Measurements from ENCODE around the gene NHEJ1. TPM values are rescaled to one million over a fixed set of nuclear protein-coding genes. Genes with fewer than 3 reads are reported as not detected.
A peak's percentile ranks its signal among the peaks of the same experiment; 100 is the strongest.
"Not testable (repeated sequence)": the region's sequence is repeated elsewhere in the genome, so short reads cannot be mapped to it uniquely, and the experiment has no call there.

Gene NHEJ1, protein sequence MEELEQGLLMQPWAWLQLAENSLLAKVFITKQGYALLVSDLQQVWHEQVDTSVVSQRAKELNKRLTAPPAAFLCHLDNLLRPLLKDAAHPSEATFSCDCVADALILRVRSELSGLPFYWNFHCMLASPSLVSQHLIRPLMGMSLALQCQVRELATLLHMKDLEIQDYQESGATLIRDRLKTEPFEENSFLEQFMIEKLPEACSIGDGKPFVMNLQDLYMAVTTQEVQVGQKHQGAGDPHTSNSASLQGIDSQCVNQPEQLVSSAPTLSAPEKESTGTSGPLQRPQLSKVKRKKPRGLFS
- polyA plus RNA-seq: 10 to 100 TPM; 19.2 to 33.3 (median 21.9) TPM

DNA sequence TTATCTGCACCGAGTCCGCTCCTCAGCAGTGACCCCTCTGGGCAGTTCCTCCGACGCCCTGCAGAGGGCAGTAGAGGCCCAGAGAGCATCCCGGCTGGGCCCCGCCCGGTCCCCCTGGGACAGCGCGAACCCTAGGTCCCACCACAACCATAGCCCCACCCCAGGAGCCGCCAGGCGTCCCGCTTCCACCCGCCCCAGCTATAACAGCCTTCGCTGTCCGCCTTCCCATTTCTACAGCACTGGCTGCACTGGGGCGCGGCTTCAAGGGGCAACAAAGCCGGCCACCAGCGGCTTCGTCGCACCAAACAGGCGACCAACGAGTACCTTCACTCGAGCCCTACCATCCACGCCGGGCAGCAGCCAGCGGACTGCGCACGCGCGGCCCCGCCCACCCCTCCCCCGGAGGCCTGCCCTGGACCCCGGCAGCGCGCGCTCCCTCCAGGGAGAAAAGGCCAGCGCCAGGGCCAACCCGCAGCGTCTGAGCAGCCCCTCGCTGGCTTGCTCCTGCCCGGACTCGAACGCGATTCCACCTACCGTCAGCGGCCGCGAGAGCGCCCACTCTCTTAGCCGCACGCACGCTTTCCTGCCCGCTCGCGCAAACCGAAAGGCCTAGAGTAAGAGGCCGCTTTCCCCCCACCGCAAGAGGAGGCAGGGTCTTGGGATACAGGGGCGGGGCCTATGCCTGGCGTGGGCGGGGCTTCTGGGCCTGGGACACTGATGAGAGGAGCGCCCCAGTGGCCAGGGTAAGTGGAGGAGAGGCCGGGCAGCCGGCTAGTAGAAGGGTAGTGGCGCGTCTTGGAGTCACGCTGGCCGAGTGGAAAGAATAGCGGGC, at the start of gene NHEJ1:
TSS of gene NHEJ1 (minus strand) at position 630 of the 832 bp plus-strand sequence. CDS start 2,453 bp downstream, outside the sequence.
- peaks cover 6 to 7% (median 6%) of the 10 kb centered on the region in 3 donors for H3K27me3 Mint-ChIP-seq (ENCODE audit: low read depth in 3 of 3)
- peak; percentile 95 for DNase-seq
- H3K4me3 Mint-ChIP-seq: peak within 1 kb of the TSS; percentile 93 to 98 (median 97)
- peaks cover 8 to 17% (median 14%) of the 10 kb centered on the region in 3 donors for H3K36me3 Mint-ChIP-seq
- peaks cover 15 to 21% of the 10 kb centered on the region in 2 donors for H3K4me1 Mint-ChIP-seq
- H3K9me3 Mint-ChIP-seq: no peaks in the 10 kb centered on the region
- peak within 1 kb of the TSS; percentile 91 to 99 (median 98) for H3K27ac Mint-ChIP-seq

DNA sequence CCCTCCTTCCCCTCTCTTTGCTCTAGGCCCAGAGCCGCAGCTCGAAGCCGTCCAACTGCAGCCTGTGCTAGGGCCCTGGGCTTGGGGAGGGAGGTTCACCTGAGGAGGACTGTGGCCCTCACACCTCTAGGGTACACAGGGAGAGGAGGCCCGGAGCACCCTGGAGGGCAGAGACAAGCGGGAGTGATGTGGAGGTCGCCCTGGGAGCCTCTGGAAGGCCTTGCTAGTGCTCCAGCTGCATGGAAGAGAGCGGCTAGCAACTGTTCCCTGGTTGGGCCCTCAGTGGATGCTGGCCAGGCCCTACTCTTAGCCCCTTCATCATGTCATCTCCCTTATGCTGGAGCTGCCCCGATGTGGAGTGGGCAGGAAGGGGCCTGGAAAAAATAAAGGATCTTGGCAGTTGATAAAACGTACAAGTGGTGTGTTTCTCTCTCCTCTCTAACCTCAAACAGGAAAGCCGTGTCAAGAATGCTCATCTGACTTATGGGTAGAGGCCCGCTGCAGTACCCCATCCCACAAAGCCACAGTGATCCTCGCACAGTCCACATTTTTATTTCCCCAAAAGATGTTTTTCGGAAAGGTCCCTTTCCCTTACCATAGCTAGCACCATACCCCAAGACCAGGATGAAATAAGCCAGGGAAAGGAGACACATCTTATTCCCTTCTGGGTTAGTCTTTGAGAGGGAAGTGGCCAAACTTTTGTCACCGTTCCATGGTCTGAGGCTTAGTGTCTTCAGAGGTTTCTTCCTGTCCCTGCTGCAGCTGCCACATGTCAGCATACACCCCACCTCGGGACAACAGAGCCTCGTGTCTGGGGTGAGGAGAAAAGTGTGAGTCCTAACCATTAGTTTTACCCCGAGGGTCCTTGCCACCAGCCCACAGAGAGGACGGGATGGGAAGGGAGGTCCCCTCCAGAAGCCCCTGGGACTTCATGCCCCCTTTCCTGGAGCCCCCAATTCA, 48.9 kb upstream of the NHEJ1 start:
- DNase-seq: no peak
- peaks cover 0 to 10% (median 0%) of the 10 kb centered on the region in 3 donors for H3K36me3 Mint-ChIP-seq
- peak overlapping the region; percentile 75 to 90 (median 86) for H3K27ac Mint-ChIP-seq
- H3K9me3 Mint-ChIP-seq: peaks cover 0 to 1% (median 0%) of the 10 kb centered on the region in 6 donors
- H3K4me1 Mint-ChIP-seq: peaks cover 39 to 50% of the 10 kb centered on the region in 2 donors
- H3K4me3 Mint-ChIP-seq: peak overlapping the region; percentile 14 to 61 (median 48)
- peaks cover 0 to 8% (median 0%) of the 10 kb centered on the region in 3 donors for H3K27me3 Mint-ChIP-seq (ENCODE audit: low read depth in 3 of 3)

DNA sequence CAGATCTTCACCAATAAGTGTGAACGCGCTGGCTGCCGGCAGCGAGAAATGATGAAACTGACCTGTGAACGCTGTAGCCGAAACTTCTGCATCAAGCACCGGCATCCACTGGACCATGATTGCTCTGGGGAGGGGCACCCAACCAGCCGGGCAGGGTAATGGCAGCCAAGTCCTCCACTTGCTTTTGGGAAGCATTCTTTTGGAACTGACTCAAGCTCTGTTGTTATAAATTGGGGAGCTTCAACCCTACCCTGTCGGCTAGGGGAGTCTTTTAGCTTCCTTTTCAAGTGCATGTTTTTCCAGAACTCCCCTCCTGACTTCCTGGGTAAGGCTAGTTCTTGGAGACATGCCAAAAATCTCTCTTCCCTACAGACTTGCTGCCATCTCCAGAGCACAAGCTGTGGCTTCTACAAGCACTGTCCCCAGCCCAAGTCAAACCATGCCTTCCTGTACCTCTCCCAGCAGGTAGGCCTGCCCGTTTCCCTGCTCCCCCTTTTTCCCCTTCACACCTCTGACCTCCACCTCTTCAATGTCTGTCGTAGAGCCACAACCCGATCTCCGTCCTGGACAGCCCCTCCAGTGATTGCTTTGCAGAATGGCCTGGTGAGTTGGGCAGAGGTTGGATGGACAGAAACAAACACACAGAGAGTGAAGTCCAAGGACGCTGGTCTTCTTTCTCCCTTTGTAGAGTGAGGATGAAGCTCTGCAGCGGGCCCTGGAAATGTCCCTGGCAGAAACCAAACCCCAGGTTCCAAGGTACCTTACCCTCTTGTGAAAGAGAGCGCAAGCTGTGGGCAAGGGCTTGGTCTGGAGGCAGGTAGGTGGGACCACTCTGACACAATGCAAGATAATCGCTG, 47.5 kb upstream of the NHEJ1 start:
- H3K4me3 Mint-ChIP-seq: peak overlapping the region; percentile 89 to 98 (median 91)
- H3K9me3 Mint-ChIP-seq: peaks cover 0 to 1% (median 0%) of the 10 kb centered on the region in 6 donors
- H3K4me1 Mint-ChIP-seq: peaks cover 39 to 50% of the 10 kb centered on the region in 2 donors
- peaks cover 0 to 10% (median 0%) of the 10 kb centered on the region in 3 donors for H3K36me3 Mint-ChIP-seq
- peak overlapping the region; percentile 75 to 96 (median 86) for H3K27ac Mint-ChIP-seq
- H3K27me3 Mint-ChIP-seq (ENCODE audit: low read depth in 3 of 3): peaks cover 0 to 6% (median 0%) of the 10 kb centered on the region in 3 donors
- no peak for DNase-seq

DNA sequence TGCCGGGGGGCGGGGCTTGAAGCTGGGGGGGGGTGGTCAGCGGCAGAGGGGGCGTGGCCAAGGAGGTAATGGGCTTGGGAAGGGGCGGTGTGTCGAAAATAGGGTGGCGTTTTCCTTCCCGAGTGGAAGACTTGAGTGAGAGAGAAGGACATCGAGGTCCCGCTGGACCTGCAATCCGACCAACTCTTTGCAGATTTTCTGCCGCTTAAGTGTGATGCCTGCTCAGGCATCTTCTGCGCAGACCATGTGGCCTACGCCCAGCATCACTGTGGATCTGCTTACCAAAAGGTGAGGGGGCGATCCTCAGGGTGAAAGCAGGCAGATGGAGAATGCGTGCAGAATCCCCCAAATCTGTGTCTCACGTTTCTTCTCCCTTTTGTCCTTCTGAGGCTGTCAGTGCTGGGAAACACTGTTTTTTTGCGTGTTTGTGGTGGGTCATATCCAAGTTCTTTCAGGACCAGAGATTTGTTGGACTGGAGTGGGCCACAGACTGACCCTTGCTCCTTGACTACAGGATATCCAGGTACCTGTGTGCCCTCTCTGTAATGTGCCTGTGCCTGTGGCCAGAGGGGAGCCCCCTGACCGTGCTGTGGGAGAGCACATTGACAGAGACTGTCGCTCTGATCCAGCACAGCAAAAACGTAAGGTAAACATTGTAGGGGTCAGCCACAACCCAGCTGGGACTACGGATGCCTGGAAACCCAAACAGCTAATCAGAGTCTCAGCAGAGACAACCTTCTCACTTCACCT, 46.7 kb upstream of the NHEJ1 start:
- H3K4me1 Mint-ChIP-seq: peaks cover 39 to 50% of the 10 kb centered on the region in 2 donors
- H3K27ac Mint-ChIP-seq: peak overlapping the region; percentile 66 to 97 (median 90)
- H3K27me3 Mint-ChIP-seq (ENCODE audit: low read depth in 3 of 3): peaks cover 0 to 6% (median 0%) of the 10 kb centered on the region in 3 donors
- H3K36me3 Mint-ChIP-seq: peaks cover 0 to 10% (median 0%) of the 10 kb centered on the region in 3 donors
- DNase-seq: no peak
- H3K9me3 Mint-ChIP-seq: peaks cover 0 to 1% (median 0%) of the 10 kb centered on the region in 6 donors
- peak overlapping the region; percentile 89 to 98 (median 91) for H3K4me3 Mint-ChIP-seq

DNA sequence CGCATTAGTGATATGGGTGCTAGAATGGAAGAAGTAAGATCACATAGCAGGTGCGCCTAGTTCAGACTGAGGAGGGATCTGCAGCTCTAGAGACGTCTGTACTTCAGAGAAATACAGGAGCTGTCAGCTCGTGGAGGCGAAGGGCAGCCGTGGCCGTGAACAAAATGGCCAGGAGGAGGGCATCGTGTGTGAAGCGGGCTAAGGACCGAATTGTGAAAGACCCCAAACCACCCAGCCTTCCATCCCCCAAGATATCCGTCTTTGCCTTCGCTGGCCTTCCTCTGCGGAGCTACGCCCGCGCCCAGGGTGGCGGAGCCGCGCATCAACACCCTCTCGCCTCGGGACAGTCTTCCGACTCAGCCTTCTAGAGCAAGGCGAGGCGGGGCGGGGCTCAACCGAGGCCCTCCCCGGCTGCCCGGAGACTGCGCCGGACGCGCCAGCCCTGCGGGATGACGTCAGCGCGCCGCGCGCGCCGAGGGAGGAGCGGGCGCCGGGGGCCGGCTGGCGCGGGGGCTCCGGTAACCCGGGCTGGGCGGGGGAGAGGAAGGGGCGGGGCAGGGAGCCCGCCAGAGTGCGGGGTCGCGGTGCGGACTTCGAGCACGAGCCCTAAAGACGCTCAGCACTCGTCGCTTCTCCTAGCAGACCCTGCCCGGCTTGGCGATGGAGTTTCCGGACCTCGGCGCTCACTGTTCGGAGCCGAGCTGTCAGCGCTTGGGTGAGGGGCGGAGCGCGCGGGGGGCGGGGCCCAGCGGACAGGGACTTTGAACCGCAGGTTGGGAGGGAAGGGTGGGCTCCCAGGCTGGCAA, 45.9 kb upstream of the NHEJ1 start, which contains the start of gene ZFAND2B:
TSS of gene ZFAND2B (plus strand) at position 455 of the 806 bp plus-strand sequence. CDS start at position 661, 206 bp downstream.
- Mint-ChIP-seq H3K27me3 (ENCODE audit: low read depth in 3 of 3) (peaks cover 0 to 6% (median 2%) of the 10 kb centered on the region in 3 donors), H3K9me3 (peaks cover 0 to 1% (median 0%) of the 10 kb centered on the region in 6 donors), H3K36me3 (peaks cover 0 to 10% (median 0%) of the 10 kb centered on the region in 3 donors), H3K27ac (peak within 1 kb of the TSS; percentile 94 to 99 (median 96)), H3K4me1 (peaks cover 37 to 49% of the 10 kb centered on the region in 2 donors), H3K4me3 (peak within 1 kb of the TSS; percentile 89 to 98 (median 91))
- DNase-seq: peak; percentile 96 to 98 (median 97)

DNA sequence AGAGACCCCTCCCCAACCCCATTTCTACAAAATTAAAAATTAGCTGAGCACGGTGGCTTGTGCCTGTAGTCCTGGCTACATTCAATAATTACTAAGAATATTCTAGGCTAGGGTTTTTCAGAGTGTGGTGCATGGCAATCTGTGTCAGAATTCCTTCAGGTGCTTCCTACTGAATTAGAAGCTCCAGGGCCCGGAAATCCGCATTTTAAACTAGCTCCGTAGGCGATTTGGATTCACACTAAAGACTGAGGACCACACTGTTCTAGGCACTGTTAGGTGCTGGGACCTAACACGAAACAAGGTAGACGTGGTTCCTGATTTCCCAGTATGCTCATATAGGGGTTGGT, 45.3 kb upstream of the NHEJ1 start:
- Mint-ChIP-seq H3K36me3 (peaks cover 0 to 10% (median 0%) of the 10 kb centered on the region in 3 donors), H3K27ac (peak overlapping the region; percentile 94 to 99 (median 96)), H3K27me3 (ENCODE audit: low read depth in 3 of 3) (peaks cover 0 to 6% (median 2%) of the 10 kb centered on the region in 3 donors), H3K9me3 (peaks cover 0 to 1% (median 0%) of the 10 kb centered on the region in 6 donors), H3K4me3 (peak overlapping the region; percentile 89 to 98 (median 91)), H3K4me1 (peaks cover 31 to 43% of the 10 kb centered on the region in 2 donors)
- DNase-seq: no peak

DNA sequence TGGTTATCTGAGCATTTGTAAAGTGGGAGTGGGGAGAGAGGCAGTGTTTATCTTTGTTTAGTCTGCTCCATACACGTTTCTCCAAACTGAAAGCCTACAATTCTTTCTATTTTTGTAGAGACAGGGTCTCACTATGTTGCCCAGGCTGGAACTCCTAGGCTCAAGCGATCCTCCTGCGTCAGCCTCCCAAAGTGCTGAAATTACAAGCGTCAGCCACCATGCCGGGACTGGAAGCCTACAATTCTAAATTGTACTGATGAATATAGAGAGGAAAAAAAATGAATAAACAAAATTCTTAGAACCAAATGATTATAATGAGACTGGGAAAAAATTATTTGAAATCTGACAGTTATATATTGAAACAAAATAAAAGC, 44.5 kb upstream of the NHEJ1 start:
- H3K9me3 Mint-ChIP-seq: no peaks in the 10 kb centered on the region
- peaks cover 0 to 10% (median 0%) of the 10 kb centered on the region in 3 donors for H3K36me3 Mint-ChIP-seq
- peaks cover 33 to 44% of the 10 kb centered on the region in 2 donors for H3K4me1 Mint-ChIP-seq
- H3K27me3 Mint-ChIP-seq (ENCODE audit: low read depth in 3 of 3): peaks cover 2 to 6% (median 2%) of the 10 kb centered on the region in 3 donors
- H3K27ac Mint-ChIP-seq: peak overlapping the region in 5 of 6 donors; percentile 30 to 99 (median 55)
- no peak for DNase-seq
- H3K4me3 Mint-ChIP-seq: peak overlapping the region; percentile 44 to 89 (median 51)

DNA sequence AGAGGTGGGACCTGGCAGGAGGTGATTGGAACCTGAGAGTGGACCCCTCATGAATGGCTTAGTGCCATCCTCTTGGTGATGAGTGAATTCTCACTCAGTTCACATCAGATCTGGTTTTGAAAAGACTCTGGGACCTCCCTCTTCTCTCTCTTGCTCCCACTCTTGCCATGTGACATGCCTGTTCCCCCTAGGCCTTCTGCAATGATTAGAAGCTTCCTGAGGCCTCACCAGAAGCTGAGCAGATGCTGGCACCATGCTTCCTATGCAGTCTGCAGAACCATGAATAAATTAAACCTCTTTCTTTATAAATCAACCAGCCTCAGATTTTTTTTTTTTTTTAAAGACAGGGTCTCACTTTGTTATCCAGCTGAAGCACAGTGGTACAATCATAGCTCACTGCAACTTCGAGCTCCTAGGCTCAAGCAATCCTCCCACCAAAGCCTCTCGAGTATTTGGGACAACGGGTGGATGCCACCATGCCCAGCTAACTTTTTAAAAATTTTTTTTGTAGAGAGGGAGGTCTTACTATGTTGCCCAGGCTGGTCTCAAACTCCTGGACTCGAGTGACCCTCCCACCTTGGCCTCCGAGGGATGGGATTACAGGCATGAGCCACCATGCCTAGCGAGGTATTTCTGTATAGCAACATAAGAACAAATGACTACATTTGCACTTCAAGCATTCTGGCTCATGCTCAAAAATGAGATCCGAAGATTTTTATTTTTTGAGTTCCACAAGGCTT, 44.0 kb upstream of the NHEJ1 start:
- H3K27me3 Mint-ChIP-seq (ENCODE audit: low read depth in 3 of 3): peaks cover 2 to 6% (median 2%) of the 10 kb centered on the region in 3 donors
- peak overlapping the region in 3 of 6 donors; percentile 30 to 55 (median 48) for H3K27ac Mint-ChIP-seq
- H3K4me1 Mint-ChIP-seq: peaks cover 28 to 40% of the 10 kb centered on the region in 2 donors
- DNase-seq: no peak
- no peaks in the 10 kb centered on the region for H3K9me3 Mint-ChIP-seq
- no peak overlapping the region for H3K4me3 Mint-ChIP-seq
- peaks cover 0 to 10% (median 0%) of the 10 kb centered on the region in 3 donors for H3K36me3 Mint-ChIP-seq

DNA sequence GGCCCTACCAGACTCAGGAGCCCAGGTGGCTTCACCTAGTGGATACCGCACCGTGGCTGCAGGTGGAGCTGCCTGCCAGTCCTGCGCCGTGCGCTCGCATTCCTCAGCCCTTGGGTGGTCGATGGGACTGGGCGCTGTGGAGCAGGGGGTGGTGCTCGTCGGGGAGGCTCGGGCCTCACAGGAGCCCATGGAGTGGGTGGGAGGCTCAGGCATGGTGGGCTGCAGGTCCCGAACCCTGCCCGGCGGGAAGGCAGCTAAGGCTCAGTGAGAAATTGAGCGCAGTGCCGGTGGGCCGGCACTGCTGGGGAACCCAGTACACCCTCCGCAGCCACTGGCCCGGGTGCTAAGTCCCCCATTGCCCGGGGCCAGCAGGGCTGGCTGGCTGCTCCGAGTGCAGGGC, 40.7 kb upstream of the NHEJ1 start:
- peaks cover 17 to 20% of the 10 kb centered on the region in 2 donors for H3K4me1 Mint-ChIP-seq
- H3K4me3 Mint-ChIP-seq; H3K9me3 Mint-ChIP-seq; H3K27me3 Mint-ChIP-seq (ENCODE audit: low read depth in 3 of 3); H3K36me3 Mint-ChIP-seq; DNase-seq; H3K27ac Mint-ChIP-seq: not testable (repeated sequence)

DNA sequence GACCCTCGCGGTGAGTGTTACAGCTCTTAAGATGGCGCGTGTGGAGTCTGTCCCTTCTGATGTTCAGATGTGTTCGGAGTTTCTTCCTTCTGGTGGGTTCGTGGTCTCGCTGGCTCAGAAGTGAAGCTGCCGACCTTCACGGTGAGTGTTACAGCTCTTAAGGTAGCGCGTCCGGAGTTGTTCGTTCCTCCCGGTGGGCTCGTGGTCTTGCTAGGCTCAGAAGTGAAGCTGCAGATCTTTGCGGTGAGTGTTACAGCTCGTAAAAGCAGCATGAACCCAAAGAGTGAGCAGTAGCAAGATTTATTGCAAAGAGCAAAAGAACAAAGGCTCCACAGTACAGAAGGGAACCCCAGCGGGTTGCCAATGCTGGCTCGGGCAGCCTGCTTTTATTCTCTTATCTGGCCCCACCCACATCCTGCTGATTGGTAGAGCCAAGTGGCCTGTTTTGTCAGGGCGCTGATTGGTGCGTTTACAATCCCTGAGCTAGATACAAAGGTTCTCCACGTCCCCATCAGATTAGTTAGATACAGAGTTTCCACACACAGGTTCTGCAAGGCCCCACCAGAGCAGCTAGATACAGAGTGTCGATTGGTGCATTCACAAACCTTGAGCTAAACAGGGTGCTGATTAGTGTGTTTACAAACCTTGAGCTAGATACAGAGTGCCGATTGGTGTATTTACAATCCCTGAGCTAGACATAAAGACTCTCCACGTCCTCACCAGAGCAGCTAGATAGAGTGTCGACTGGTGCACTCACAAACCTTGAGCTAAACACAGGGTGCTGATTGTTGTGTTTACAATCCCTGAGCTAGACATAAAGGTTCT, 40.1 kb upstream of the NHEJ1 start:
- Mint-ChIP-seq H3K4me3 (peak overlapping the region; percentile 72 to 84 (median 79)), H3K27ac (peak overlapping the region; percentile 47 to 90 (median 82)), H3K4me1 (peaks cover 13 to 14% of the 10 kb centered on the region in 2 donors)
- not testable (repeated sequence) for H3K9me3 Mint-ChIP-seq; H3K27me3 Mint-ChIP-seq (ENCODE audit: low read depth in 3 of 3); H3K36me3 Mint-ChIP-seq
- peak in 2 of 3 donors; percentile 31 to 33 for DNase-seq

Measured in immature natural killer cell (primary cell).